ENCODE measurements around the gene ADAM19.

The ADAM19 gene

GRCh38 chr5:157528036-157528632, 47.4 kb downstream of the ADAM19 start:
- DNase-seq (ENCODE audit: low read depth), result no peak
- TF ChIP-seq CTCF (IDR thresholded peaks at IDR 0.05; ENCODE audit: low read depth, low read length), result no peak
- no peak for TF ChIP-seq MAX (IDR thresholded peaks at IDR 0.05; ENCODE audit: low read depth, low read length)
- no peak for TF ChIP-seq POLR2A (IDR thresholded peaks at IDR 0.05; ENCODE audit: extremely low read depth, insufficient read length)
- no peak for TF ChIP-seq MYC (IDR thresholded peaks at IDR 0.05; ENCODE audit: low read depth, low read length)
- no peak overlapping the region for H3K4me3 ChIP-seq (ENCODE audit: low read depth, low read length)

GRCh38 chr5:157524887-157525286, 50.7 kb downstream of the ADAM19 start:
- H3K4me3 ChIP-seq (ENCODE audit: low read depth, low read length), result no peak overlapping the region
- DNase-seq (ENCODE audit: low read depth), result no peak
- no peak for TF ChIP-seq POLR2A (IDR thresholded peaks at IDR 0.05; ENCODE audit: extremely low read depth, insufficient read length)
- no peak for TF ChIP-seq MAX (IDR thresholded peaks at IDR 0.05; ENCODE audit: low read depth, low read length)
- no peak for TF ChIP-seq CTCF (IDR thresholded peaks at IDR 0.05; ENCODE audit: low read depth, low read length)
- no peak for TF ChIP-seq MYC (IDR thresholded peaks at IDR 0.05; ENCODE audit: low read depth, low read length)

GRCh38 chr5:157523976-157524375, 51.6 kb downstream of the ADAM19 start:
- no peak for TF ChIP-seq POLR2A (IDR thresholded peaks at IDR 0.05; ENCODE audit: extremely low read depth, insufficient read length)
- TF ChIP-seq MAX (IDR thresholded peaks at IDR 0.05; ENCODE audit: low read depth, low read length), result no peak
- no peak for TF ChIP-seq MYC (IDR thresholded peaks at IDR 0.05; ENCODE audit: low read depth, low read length)
- TF ChIP-seq CTCF (IDR thresholded peaks at IDR 0.05; ENCODE audit: low read depth, low read length), result no peak
- DNase-seq (ENCODE audit: low read depth), result no peak
- H3K4me3 ChIP-seq (ENCODE audit: low read depth, low read length), result no peak overlapping the region

- H3K4me3 ChIP-seq (ENCODE audit: low read depth, low read length), result no peak overlapping the region
- DNase-seq (ENCODE audit: low read depth), result no peak
- TF ChIP-seq MYC (IDR thresholded peaks at IDR 0.05; ENCODE audit: low read depth, low read length), result no peak
- TF ChIP-seq MAX (IDR thresholded peaks at IDR 0.05; ENCODE audit: low read depth, low read length), result no peak
- no peak for TF ChIP-seq POLR2A (IDR thresholded peaks at IDR 0.05; ENCODE audit: extremely low read depth, insufficient read length)
- TF ChIP-seq CTCF (IDR thresholded peaks at IDR 0.05; ENCODE audit: low read depth, low read length), result no peak
These were observed 53.9 kb downstream of the ADAM19 start for GRCh38 chr5:157521704-157522029.

- H3K4me3 ChIP-seq (ENCODE audit: low read depth, low read length), result no peak overlapping the region
- DNase-seq (ENCODE audit: low read depth), result no peak
- TF ChIP-seq CTCF (IDR thresholded peaks at IDR 0.05; ENCODE audit: low read depth, low read length), result no peak
- no peak for TF ChIP-seq MAX (IDR thresholded peaks at IDR 0.05; ENCODE audit: low read depth, low read length)
- no peak for TF ChIP-seq POLR2A (IDR thresholded peaks at IDR 0.05; ENCODE audit: extremely low read depth, insufficient read length)
- no peak for TF ChIP-seq MYC (IDR thresholded peaks at IDR 0.05; ENCODE audit: low read depth, low read length)
These were observed 54.5 kb downstream of the ADAM19 start for GRCh38 chr5:157520911-157521703.
